Neural cell (in vitro differentiated cells): Measurements from ENCODE around the gene FCN1.

Source experiments
- EP300 ChIP-seq: fragments of 450-650 bp; conservative IDR thresholded peaks from 2 replicates; pipeline ENCODE4 v1.6.1; 2014; ENCODE audit warnings: antibody characterized with exemption, mild to moderate bottlenecking, moderate library complexity; ENCODE audit not compliant: poor library complexity, severe bottlenecking
- POLR2AphosphoS5 ChIP-seq: IDR thresholded peaks from 2 replicates; pipeline ENCODE4 v1.6.1; 2012
- TF ChIP-seq, protein P1 (sequence below): fragments of 450-650 bp; IDR thresholded peaks from 2 replicates; pipeline ENCODE4 v1.5.1; 2014; ENCODE audit warnings: antibody characterized with exemption, mild to moderate bottlenecking, moderate library complexity; ENCODE audit not compliant: poor library complexity, severe bottlenecking

DNA sequence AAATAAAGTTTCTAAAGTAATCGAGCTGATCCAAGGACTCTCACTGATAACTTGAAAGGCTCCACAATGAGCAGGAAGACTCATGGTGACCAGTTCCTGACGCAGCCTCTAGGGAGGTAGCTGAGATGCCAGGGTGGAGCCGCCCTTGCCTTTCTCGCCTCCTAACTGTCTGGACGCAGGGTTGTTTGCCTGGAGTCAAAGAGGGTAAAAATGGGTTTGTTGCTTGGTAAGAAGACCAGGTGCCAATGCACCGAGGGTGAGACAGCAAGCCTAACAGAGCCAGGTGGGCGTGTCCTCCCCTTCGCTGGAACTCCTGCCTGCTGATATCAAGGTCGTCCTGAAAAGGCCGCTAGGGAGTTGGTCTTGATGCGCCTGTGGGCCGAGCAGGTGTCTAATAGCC, 48.6 kb upstream of the FCN1 start:
- TF ChIP-seq, protein P1, sequence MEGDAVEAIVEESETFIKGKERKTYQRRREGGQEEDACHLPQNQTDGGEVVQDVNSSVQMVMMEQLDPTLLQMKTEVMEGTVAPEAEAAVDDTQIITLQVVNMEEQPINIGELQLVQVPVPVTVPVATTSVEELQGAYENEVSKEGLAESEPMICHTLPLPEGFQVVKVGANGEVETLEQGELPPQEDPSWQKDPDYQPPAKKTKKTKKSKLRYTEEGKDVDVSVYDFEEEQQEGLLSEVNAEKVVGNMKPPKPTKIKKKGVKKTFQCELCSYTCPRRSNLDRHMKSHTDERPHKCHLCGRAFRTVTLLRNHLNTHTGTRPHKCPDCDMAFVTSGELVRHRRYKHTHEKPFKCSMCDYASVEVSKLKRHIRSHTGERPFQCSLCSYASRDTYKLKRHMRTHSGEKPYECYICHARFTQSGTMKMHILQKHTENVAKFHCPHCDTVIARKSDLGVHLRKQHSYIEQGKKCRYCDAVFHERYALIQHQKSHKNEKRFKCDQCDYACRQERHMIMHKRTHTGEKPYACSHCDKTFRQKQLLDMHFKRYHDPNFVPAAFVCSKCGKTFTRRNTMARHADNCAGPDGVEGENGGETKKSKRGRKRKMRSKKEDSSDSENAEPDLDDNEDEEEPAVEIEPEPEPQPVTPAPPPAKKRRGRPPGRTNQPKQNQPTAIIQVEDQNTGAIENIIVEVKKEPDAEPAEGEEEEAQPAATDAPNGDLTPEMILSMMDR: no peak
- TF ChIP-seq EP300 (no peak), POLR2AphosphoS5 (no peak)
